Stimulated activated CD8-positive, alpha-beta memory T cell treated with anti-CD3 and anti-CD28 coated beads, Interleukin-2, amount 100 ng/mL, for 48 hours (primary cell): ENCODE results near the gene APOC1.

ENCODE experiments used
- DNase-seq, 2 donors: peaks; one replicate each; pipeline ENCODE4 v3.0.0-alpha.2; 2020; ENCODE audit warnings: low read depth in 2 of 2

The APOC1 gene

GRCh38 chr19:44955505-44956439 is 41.4 kb downstream of the APOC1 start:
- DNase-seq, result no peak

DNA sequence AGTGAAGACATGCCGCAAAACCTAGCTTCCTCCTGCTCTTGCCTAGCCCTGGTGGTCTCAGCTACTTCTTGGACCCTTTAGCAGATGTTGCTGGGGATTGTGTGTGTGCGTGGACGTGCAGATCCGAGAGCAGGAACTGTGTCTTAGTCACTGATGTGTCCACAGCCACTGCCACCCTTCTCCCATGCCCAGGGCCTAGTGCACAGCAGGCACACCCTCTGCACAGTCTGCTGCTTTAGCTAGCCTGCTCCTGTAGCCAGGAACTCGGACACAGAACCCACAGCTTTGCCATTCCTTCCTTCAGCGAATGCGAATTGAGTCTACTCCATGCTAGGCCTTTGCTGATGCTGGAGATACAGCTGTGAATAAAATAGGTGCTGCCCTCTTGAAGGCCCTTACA is 43.1 kb downstream of the APOC1 start:
- no peak for DNase-seq

DNA sequence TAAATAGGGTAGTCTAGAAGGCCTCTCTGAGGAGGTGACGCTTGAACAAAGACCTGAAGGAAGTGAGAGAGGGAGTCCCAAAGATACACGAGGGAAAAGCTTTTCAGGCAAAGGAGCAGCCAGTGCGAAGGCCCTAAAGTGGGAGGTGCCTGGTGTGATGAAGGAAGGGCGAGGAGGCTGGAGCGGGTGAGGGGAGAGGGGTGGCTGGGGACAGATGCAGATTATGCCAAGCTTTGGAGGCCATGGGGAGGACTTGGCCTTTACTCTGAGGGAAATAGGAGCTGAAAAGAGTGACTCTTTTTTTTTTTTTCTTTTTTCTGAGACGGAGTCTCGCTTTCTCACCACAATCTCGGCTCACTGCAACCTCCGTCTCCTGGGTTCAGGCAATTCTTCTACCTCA is 43.7 kb downstream of the APOC1 start:
- no peak for DNase-seq

GRCh38 chr19:44959691-44960090 is 45.3 kb downstream of the APOC1 start:
- DNase-seq, result no peak

DNA sequence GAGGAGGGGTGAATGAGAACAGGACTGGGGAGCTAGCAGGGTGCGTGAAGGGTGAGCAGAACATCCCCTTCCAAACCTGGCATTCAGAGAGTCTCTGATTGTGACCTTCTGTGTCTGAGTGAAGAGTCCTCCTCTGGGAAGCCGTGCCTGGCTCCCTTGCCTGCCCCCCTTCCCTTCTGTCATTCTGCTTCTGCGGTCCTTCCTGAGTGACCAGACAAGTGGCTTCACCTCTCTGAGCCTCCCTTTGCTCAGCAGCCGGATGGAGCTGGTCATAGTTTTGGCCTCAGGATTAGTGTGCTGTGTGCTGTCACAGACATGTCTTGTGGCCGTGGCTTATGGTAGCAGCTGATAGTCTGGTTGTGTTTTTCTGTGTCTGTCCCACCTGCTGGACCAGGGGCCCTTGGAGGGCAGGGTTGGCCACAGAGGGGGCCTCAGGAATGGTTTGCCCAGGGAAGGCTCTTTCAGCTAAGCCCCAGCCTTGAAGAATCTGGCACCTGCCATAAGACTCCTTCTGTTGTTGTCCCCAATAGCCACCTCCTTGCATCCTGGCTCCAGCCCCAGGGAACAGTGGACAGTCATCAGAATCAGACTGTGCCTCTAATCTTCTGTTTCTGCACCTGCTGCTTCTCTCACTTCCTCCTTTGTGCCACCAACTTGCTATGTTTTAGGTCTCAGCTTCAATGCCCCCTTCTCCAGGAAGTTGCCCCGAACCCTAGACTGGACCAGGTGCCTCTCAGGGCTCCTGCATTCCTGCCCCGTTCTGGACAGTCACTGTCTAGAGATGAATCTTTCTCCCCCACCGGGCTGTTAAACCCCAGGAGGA is 46.7 kb downstream of the APOC1 start:
- DNase-seq, result no peak

DNA sequence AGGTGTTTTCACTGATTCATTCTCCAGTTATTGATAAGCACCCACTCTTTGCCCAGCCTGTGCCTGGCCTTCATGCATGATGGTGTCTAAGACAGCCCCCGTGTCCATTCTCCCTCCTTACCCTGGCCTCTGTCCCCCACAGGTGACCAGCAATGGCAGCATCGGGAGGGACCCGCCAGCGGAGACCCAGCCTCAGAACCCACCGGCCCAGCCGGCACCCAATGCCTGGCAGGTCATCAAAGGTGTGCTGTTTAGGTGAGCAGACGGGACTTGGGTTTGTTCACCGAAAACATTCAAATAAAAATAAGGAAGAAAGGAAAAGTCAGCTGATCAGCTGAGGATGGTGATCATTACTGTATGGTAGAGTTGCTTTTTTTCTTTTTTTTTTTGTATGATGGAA is 47.4 kb downstream of the APOC1 start:
- DNase-seq, result no peak

- no peak for DNase-seq
Measured at GRCh38 chr19:44968118-44968517, 53.7 kb downstream of the APOC1 start.

DNA sequence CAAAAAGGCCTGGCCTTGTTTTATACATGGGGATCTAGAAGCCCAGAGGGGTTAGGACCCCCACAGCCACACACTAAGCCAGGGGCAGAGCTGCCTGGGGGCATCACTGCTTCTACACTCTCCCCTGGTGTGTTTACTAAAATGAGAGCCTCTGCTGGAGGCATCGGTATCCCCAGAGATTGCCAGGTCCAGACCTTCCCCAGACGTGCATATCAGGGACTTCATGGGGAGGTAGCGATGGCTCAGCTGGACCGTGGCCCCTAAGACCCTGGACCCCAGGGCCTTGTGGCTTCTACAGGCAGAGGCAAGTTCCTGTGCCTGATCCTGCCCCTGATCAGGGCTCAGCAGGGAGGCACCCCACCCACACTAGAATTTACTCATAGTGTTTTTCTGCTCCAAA is 54.3 kb downstream of the APOC1 start:
- no peak for DNase-seq
